ENCODE measurements around the gene CEP83. TPM values are rescaled to one million over a fixed set of nuclear protein-coding genes. Genes with fewer than 3 reads are reported as not detected.

CEP83 gene
- polyA plus RNA-seq, 1 donor (not counting 4 experiments of a cell fraction or from before 2014, with no cell fraction given): 9.5 TPM

GRCh38 chr12:94333396-94333795 is 126.3 kb downstream of the CEP83 start:
- Histone ChIP-seq H3K27ac (ENCODE audit: control insufficient read depth, insufficient read depth, low read length) (no peak overlapping the region), H3K4me2 (ENCODE audit: control insufficient read depth, extremely low read depth, insufficient read depth, low read depth, low read length) (no peak overlapping the region), H3K9me3 (ENCODE audit: control insufficient read depth, low read depth, low read length) (no peaks in the 10 kb centered on the region), H3K79me2 (ENCODE audit: control insufficient read depth, insufficient read depth, low read length) (no peaks in the 10 kb centered on the region), H3K4me3 (ENCODE audit: control insufficient read depth in 2 of 3, extremely low read depth in 1 of 3, insufficient read depth in 2 of 3, low read depth in 1 of 3, low read length in 3 of 3) (no peak overlapping the region), H3K9me1 (ENCODE audit: control insufficient read depth, extremely low read depth, insufficient read depth, low read length) (no peaks in the 10 kb centered on the region), H3K9ac (ENCODE audit: control insufficient read depth, extremely low read depth, insufficient read depth, low read length) (no peak overlapping the region), H3K27me3 (ENCODE audit: control insufficient read depth, extremely low read depth, insufficient read depth, low read length) (no peaks in the 10 kb centered on the region), H3K36me3 (ENCODE audit: control insufficient read depth in 2 of 2, extremely low read depth in 1 of 2, insufficient read depth in 2 of 2, low read length in 2 of 2) (no peaks in the 10 kb centered on the region), H2AFZ (ENCODE audit: control insufficient read depth, low read length) (no peak overlapping the region), H4K20me1 (ENCODE audit: control insufficient read depth, extremely low read depth, insufficient read depth, low read length) (no peaks in the 10 kb centered on the region), H3K4me1 (ENCODE audit: control insufficient read depth, extremely low read depth, insufficient read depth, low read length) (no peaks in the 10 kb centered on the region)
- no peak for FAIRE-seq
- no peak for TF ChIP-seq EZH2 (IDR thresholded peaks at IDR 0.05; ENCODE audit: low read length)
- TF ChIP-seq CTCF (optimal IDR thresholded peaks at IDR 0.05 in 1 of 3, IDR thresholded peaks at IDR 0.05 in 1 of 3, conservative IDR thresholded peaks at IDR 0.05 in 1 of 3; ENCODE audit: extremely low read depth in 1 of 3, insufficient read depth in 2 of 3, low read length in 3 of 3): no peak
- dilution Hi-C loops (cut with MboI; ENCODE audit: extremely low pct_ligation_motif_present, low sequenced_read_pairs): no loop called here
- DNase-seq (ENCODE audit: low read depth, low spot score): no peak

GRCh38 chr12:94329366-94329765 is 130.3 kb downstream of the CEP83 start:
- no peak overlapping the region for H3K9ac ChIP-seq (ENCODE audit: control insufficient read depth, extremely low read depth, insufficient read depth, low read length)
- FAIRE-seq (no peak), DNase-seq (ENCODE audit: low read depth, low spot score) (no peak)
- H4K20me1 ChIP-seq (ENCODE audit: control insufficient read depth, extremely low read depth, insufficient read depth, low read length): no peaks in the 10 kb centered on the region
- H3K4me3 ChIP-seq (ENCODE audit: control insufficient read depth in 2 of 3, extremely low read depth in 1 of 3, insufficient read depth in 2 of 3, low read depth in 1 of 3, low read length in 3 of 3): no peak overlapping the region
- dilution Hi-C loops (cut with MboI; ENCODE audit: extremely low pct_ligation_motif_present, low sequenced_read_pairs): no loop called here
- H3K9me1 ChIP-seq (ENCODE audit: control insufficient read depth, extremely low read depth, insufficient read depth, low read length): no peaks in the 10 kb centered on the region
- no peak overlapping the region for H3K27ac ChIP-seq (ENCODE audit: control insufficient read depth, insufficient read depth, low read length)
- no peak overlapping the region for H3K4me2 ChIP-seq (ENCODE audit: control insufficient read depth, extremely low read depth, insufficient read depth, low read depth, low read length)
- H3K36me3 ChIP-seq (ENCODE audit: control insufficient read depth in 2 of 2, extremely low read depth in 1 of 2, insufficient read depth in 2 of 2, low read length in 2 of 2): peaks cover 0 to 4% of the 10 kb centered on the region in 2 experiments
- TF ChIP-seq EZH2 (IDR thresholded peaks at IDR 0.05; ENCODE audit: low read length): no peak
- no peak for TF ChIP-seq CTCF (optimal IDR thresholded peaks at IDR 0.05 in 1 of 3, IDR thresholded peaks at IDR 0.05 in 1 of 3, conservative IDR thresholded peaks at IDR 0.05 in 1 of 3; ENCODE audit: extremely low read depth in 1 of 3, insufficient read depth in 2 of 3, low read length in 3 of 3)
- no peak overlapping the region for H2AFZ ChIP-seq (ENCODE audit: control insufficient read depth, low read length)
- no peaks in the 10 kb centered on the region for H3K27me3 ChIP-seq (ENCODE audit: control insufficient read depth, extremely low read depth, insufficient read depth, low read length)
- no peaks in the 10 kb centered on the region for H3K4me1 ChIP-seq (ENCODE audit: control insufficient read depth, extremely low read depth, insufficient read depth, low read length)
- H3K79me2 ChIP-seq (ENCODE audit: control insufficient read depth, insufficient read depth, low read length): no peaks in the 10 kb centered on the region
- no peaks in the 10 kb centered on the region for H3K9me3 ChIP-seq (ENCODE audit: control insufficient read depth, low read depth, low read length)
